GM13976 (cell line): ENCODE results near the gene DNAAF5.

Experiments used
- DNase-seq: peaks from one replicate; pipeline ENCODE4 v3.0.0; 2012; ENCODE audit warnings: low spot score
- CTCF ChIP-seq: IDR thresholded peaks from 2 replicates; pipeline ENCODE4 v1.5.1; 2012; ENCODE audit warnings: borderline replicate concordance, mild to moderate bottlenecking; ENCODE audit not compliant: insufficient read depth; ENCODE audit errors: extremely low read depth, missing control alignments, control extremely low read depth
- in situ Hi-C: fragments of 300-500 bp; cut with MboI; formaldehyde crosslinking; loops from one replicate; pipeline ENCODE4 v1.12.0; 2022; ENCODE audit warnings: low sequenced_read_pairs, mixed read lengths, inconsistent platforms; ENCODE audit not compliant: unreplicated experiment

DNAAF5 gene

GRCh38 chr7:781186-781849 is 54.8 kb downstream of the DNAAF5 start:
- in situ Hi-C loops, result no loop called here
- DNase-seq, result no peak

GRCh38 chr7:781936-782529 is 55.5 kb downstream of the DNAAF5 start:
- in situ Hi-C loops, result no loop called here
- TF ChIP-seq CTCF, result no peak
- DNase-seq, result no peak

More at GRCh38 chr7:781186-781849, 54.8 kb downstream of the DNAAF5 start:
- no peak for TF ChIP-seq CTCF

GRCh38 chr7:782718-783449 is 56.4 kb downstream of the DNAAF5 start:
- TF ChIP-seq CTCF, result no peak
- DNase-seq, result peak; percentile 13
- in situ Hi-C loops, result no loop called here

- in situ Hi-C loops, result no loop called here
- no peak for DNase-seq
- TF ChIP-seq CTCF, result no peak
Measured at GRCh38 chr7:783556-784490, 57.3 kb downstream of the DNAAF5 start.

GRCh38 chr7:784971-785370 is 58.5 kb downstream of the DNAAF5 start:
- peak; percentile 15 for DNase-seq
- TF ChIP-seq CTCF, result no peak
- in situ Hi-C loops, result loop anchor here (5.0 kb wide), 1 partner anchor 87 kb away; no protein-coding TSS in a partner anchor

GRCh38 chr7:785416-785815 is 58.9 kb downstream of the DNAAF5 start:
- peak; percentile 17 for DNase-seq
- no peak for TF ChIP-seq CTCF
- in situ Hi-C loops, result loop anchor here (5.0 kb wide), 1 partner anchor 87 kb away; no protein-coding TSS in a partner anchor
